H1 (cell line): ENCODE measurements around the gene PCYT1B. TPM values are rescaled to one million over a fixed set of nuclear protein-coding genes. Genes with fewer than 3 reads are reported as not detected.

Source experiments
- CHD7 ChIP-seq: fragments of 300-600 bp; sonication (generic); IDR thresholded peaks from 2 replicates; pipeline ENCODE4 v1.7.1; 2012; ENCODE audit warnings: low read length, moderate library complexity, mild to moderate bottlenecking, inconsistent platforms; ENCODE audit not compliant: insufficient replicate concordance
- E2F6 ChIP-seq: IDR thresholded peaks from 2 replicates; pipeline ENCODE4 v1.6.1; 2012; ENCODE audit warnings: inconsistent platforms
- EP300 ChIP-seq, 2 experiments: IDR thresholded peaks; 1 replicate in 1 of 2; 2 replicates in 1 of 2; pipeline ENCODE4 v1.6.1; 2011 to 2012; ENCODE audit warnings: low read depth in 2 of 2, low read length in 2 of 2, mild to moderate bottlenecking in 2 of 2, borderline replicate concordance in 1 of 2, inconsistent platforms in 1 of 2, moderate library complexity in 1 of 2
- GTF2F1 ChIP-seq: IDR thresholded peaks from 2 replicates; pipeline ENCODE4 v1.6.1; 2012; ENCODE audit warnings: low read depth, low read length, improper control_type of control experiment, borderline replicate concordance
- RFX5 ChIP-seq: IDR thresholded peaks from 2 replicates; pipeline ENCODE4 v1.6.1; 2011; ENCODE audit warnings: low read depth, low read length, improper control_type of control experiment, borderline replicate concordance
- SIX5 ChIP-seq: IDR thresholded peaks from 2 replicates; pipeline ENCODE4 v1.6.1; 2011; ENCODE audit warnings: mild to moderate bottlenecking, low read depth, low read length
- polyA plus RNA-seq, 7 experiments: library from polyadenylated mRNA; depleted of rRNA in 3 of 7; stranded (reverse) in 5 of 7; unstranded in 2 of 7; fragments of >200 nt in 5 of 7; fragments of 200-250 nt in 2 of 7; gene quantifications; 1 replicate in 5 of 7; 2 replicates in 1 of 7; 4 replicates in 1 of 7; pipeline versions ENCODE4 v1.2.1 to v1.2.3, GENCODE V29; 2011 to 2013; ENCODE audit warnings: missing spikeins in 2 of 7, mixed read lengths in 2 of 7
- total RNA-seq: library from RNA; stranded (reverse); fragmentation: NEBNext Ultra II Directional; extraction: Animal tissue kit (Norgen Biotek cat#: 25700); gene quantifications from 2 replicates; pipeline ENCODE4 v1.2.1, GENCODE V29; 2021

Gene PCYT1B
- total and polyA plus RNA-seq, 2 of the 8 experiments (the other 6 are each of a cell fraction or from before 2014, with no cell fraction given), result 17.9 to 30.6 TPM

- TF ChIP-seq CHD7, result no peak
- TF ChIP-seq EP300 (IDR thresholded peaks at IDR 0.05; ENCODE audit: borderline replicate concordance in 1 of 2, low read depth in 2 of 2, low read length in 2 of 2), result no peak
- no peak for TF ChIP-seq GTF2F1
- TF ChIP-seq E2F6, result no peak
- TF ChIP-seq RFX5, result no peak
- TF ChIP-seq SIX5, result no peak
Measured at GRCh38 chrX:24619647-24620046, 27.5 kb downstream of the PCYT1B start (continued).
